WTC11 (cell line): ENCODE data around the gene SMARCAD1. TPM values are rescaled to one million over a fixed set of nuclear protein-coding genes. Genes with fewer than 3 reads are reported as not detected.

Experiments
- ATAC-seq: fragments of 200-7000 bp; cut with Tn5 transposase; 2 replicates; pipeline ENCODE4 v1.10.0; 2021; ENCODE audit warnings: mild to moderate bottlenecking, moderate library complexity
- CTCF ChIA-PET: fragments of 300-600 bp; sonication (Branson Sonifier 250); formaldehyde crosslinking; loops from one replicate; lab custom pipeline; 2021; ENCODE audit warnings: antibody characterized with exemption; lab: Charles Lee
- POLR2A ChIA-PET: fragments of 350-600 bp; sonication (Branson Sonifier 250); formaldehyde crosslinking; loops from one replicate; lab custom pipeline; 2021; ENCODE audit warnings: antibody characterized with exemption; lab: Charles Lee
- DNase-seq: peaks from one replicate; pipeline ENCODE4 v3.0.0; 2021; ENCODE audit warnings: low spot score
- H3K27ac Mint-ChIP-seq: 2 replicates; pipeline ENCODE4 v1.8.0; 2021; ENCODE audit warnings: mixed read lengths
- H3K27me3 Mint-ChIP-seq: 2 replicates; pipeline ENCODE4 v1.8.0; 2021; ENCODE audit warnings: low read depth, mild to moderate bottlenecking, moderate library complexity, mixed read lengths
- H3K36me3 Mint-ChIP-seq: 2 replicates; pipeline ENCODE4 v1.8.0; 2021; ENCODE audit warnings: mixed read lengths
- H3K4me1 Mint-ChIP-seq: 2 replicates; pipeline ENCODE4 v1.8.0; 2022; ENCODE audit warnings: mixed read lengths
- H3K4me3 Mint-ChIP-seq: 2 replicates; pipeline ENCODE4 v1.8.0; 2021; ENCODE audit warnings: mild to moderate bottlenecking, moderate library complexity, mixed read lengths
- H3K9me3 Mint-ChIP-seq: 2 replicates; pipeline ENCODE4 v1.8.0; 2021; ENCODE audit warnings: mixed read lengths
- ATF1 ChIP-seq: sonication (generic); formaldehyde crosslinking; IDR thresholded peaks from 2 replicates; pipeline ENCODE4 v1.8.1; 2023; ENCODE audit warnings: mild to moderate bottlenecking, moderate library complexity, missing genetic modification reagents
- CREB1 ChIP-seq: sonication (generic); formaldehyde crosslinking; IDR thresholded peaks from 2 replicates; pipeline ENCODE4 v1.8.0; 2023; ENCODE audit warnings: mild to moderate bottlenecking, missing genetic modification reagents
- ETV6 ChIP-seq: sonication (generic); formaldehyde crosslinking; IDR thresholded peaks from 2 replicates; pipeline ENCODE4 v1.8.1; 2022; ENCODE audit warnings: mild to moderate bottlenecking, missing genetic modification reagents
- HMGA2 ChIP-seq: fragments of 250-450 bp; sonication (Bioruptor Pico); IDR thresholded peaks from 2 replicates; pipeline ENCODE4 v1.4.0; 2021; ENCODE audit warnings: mild to moderate bottlenecking, moderate library complexity
- NFATC4 ChIP-seq: fragments of 250-450 bp; sonication (Bioruptor Pico); IDR thresholded peaks from 2 replicates; pipeline ENCODE4 v1.9.0; 2021; ENCODE audit warnings: mild to moderate bottlenecking
- NFE2L1 ChIP-seq: sonication (generic); formaldehyde crosslinking; IDR thresholded peaks from 2 replicates; pipeline ENCODE4 v1.8.1; 2023; ENCODE audit warnings: missing genetic modification reagents
- RELA ChIP-seq: sonication (generic); formaldehyde crosslinking; IDR thresholded peaks from 2 replicates; pipeline ENCODE4 v1.8.1; 2022; ENCODE audit warnings: missing genetic modification reagents, mild to moderate bottlenecking, borderline replicate concordance
- RORB ChIP-seq: fragments of 250-450 bp; sonication (Bioruptor Pico); IDR thresholded peaks from 2 replicates; pipeline ENCODE4 v1.9.0; 2021; ENCODE audit warnings: mild to moderate bottlenecking
- SMAD3 ChIP-seq: sonication (generic); formaldehyde crosslinking; IDR thresholded peaks from 2 replicates; pipeline ENCODE4 v1.8.0; 2022; ENCODE audit warnings: missing genetic modification reagents, mild to moderate bottlenecking, borderline replicate concordance
- SP1 ChIP-seq: sonication (generic); formaldehyde crosslinking; conservative IDR thresholded peaks from 2 replicates; pipeline ENCODE4 v1.8.1; 2022; ENCODE audit warnings: missing genetic modification reagents
- TCF7 ChIP-seq: sonication (generic); formaldehyde crosslinking; IDR thresholded peaks from 2 replicates; pipeline ENCODE4 v1.8.0; 2022; ENCODE audit warnings: mild to moderate bottlenecking, low read depth, missing genetic modification reagents, moderate library complexity
- TEAD4 ChIP-seq: sonication (generic); formaldehyde crosslinking; IDR thresholded peaks from 2 replicates; pipeline ENCODE4 v1.8.0; 2022; ENCODE audit warnings: mild to moderate bottlenecking, missing genetic modification reagents
- ZNF416 ChIP-seq: fragments of 250-450 bp; sonication (Bioruptor Pico); IDR thresholded peaks from 2 replicates; pipeline ENCODE4 v1.9.0; 2021; ENCODE audit warnings: mild to moderate bottlenecking, inconsistent platforms
- ZNF423 ChIP-seq: fragments of 250-450 bp; sonication (Bioruptor Pico); IDR thresholded peaks from 2 replicates; pipeline ENCODE4 v2.1.2; 2022; ENCODE audit warnings: mild to moderate bottlenecking, moderate library complexity
- total RNA-seq: library from RNA; stranded (reverse); gene quantifications from 3 replicates; pipeline ENCODE4 v1.2.3, GENCODE V29; 2021
- TF ChIP-seq, protein P1 (sequence below): sonication (generic); formaldehyde crosslinking; IDR thresholded peaks from 2 replicates; pipeline ENCODE4 v1.8.1; 2022; ENCODE audit warnings: low read depth, missing genetic modification reagents, borderline replicate concordance
- TF ChIP-seq, protein P2 (sequence below): sonication (generic); formaldehyde crosslinking; IDR thresholded peaks from 2 replicates; pipeline ENCODE4 v1.8.1; 2022; ENCODE audit warnings: missing genetic modification reagents, borderline replicate concordance
- TF ChIP-seq, protein P3 (sequence below): sonication (generic); formaldehyde crosslinking; IDR thresholded peaks from 2 replicates; pipeline ENCODE4 v1.8.1; 2023; ENCODE audit warnings: mild to moderate bottlenecking, missing genetic modification reagents, moderate library complexity
- TF ChIP-seq, protein P4 (sequence below): sonication (generic); formaldehyde crosslinking; conservative IDR thresholded peaks from 2 replicates; pipeline ENCODE4 v1.8.1; 2023; ENCODE audit warnings: mild to moderate bottlenecking, low read depth, missing genetic modification reagents, moderate library complexity
- TF ChIP-seq, protein P5 (sequence below): fragments of 250-450 bp; sonication (Bioruptor Pico); IDR thresholded peaks from 2 replicates; pipeline ENCODE4 v1.9.0; 2021; ENCODE audit warnings: mild to moderate bottlenecking
- TF ChIP-seq, protein P6 (sequence below): fragments of 250-450 bp; sonication (Bioruptor Pico); IDR thresholded peaks from 2 replicates; pipeline ENCODE4 v1.9.0; 2021; ENCODE audit warnings: mild to moderate bottlenecking

SMARCAD1 gene
- total RNA-seq, 1 experiment from 2014 or later = 48.9 TPM

DNA sequence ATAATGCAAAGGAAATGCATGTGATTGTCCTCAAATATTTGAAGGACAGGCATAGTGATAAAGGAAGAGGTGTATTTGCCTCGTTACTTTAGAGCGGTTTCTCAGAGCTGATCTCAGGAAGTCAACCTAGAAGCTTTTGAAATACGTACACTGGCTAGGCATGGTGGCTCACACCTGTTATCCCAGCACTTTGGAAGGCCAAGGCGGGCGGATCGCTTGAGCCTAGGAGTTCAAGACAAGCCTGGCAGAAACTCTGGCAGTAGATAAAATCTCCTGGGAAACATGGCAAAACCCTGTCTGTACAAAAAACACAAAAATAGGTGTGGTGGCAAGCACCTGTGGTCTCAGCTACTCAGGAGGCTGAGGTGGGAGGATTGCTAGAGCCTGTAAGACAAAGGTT lies 24.9 kb downstream of the SMARCAD1 start:
- Mint-ChIP-seq H3K27me3 (no peaks in the 10 kb centered on the region), H3K9me3 (no peaks in the 10 kb centered on the region), H3K4me1 (no peaks in the 10 kb centered on the region), H3K4me3 (no peak overlapping the region), H3K36me3 (peaks cover 38% of the 10 kb centered on the region)
- POLR2A ChIA-PET = no interaction called here
- no peak for TF ChIP-seq NFE2L1 (CRISPR knock-in tag)
- TF ChIP-seq RELA (CRISPR knock-in tag) = no peak
- TF ChIP-seq, all 79 proteins: peak for 0
- no peak overlapping the region for H3K27ac Mint-ChIP-seq
- DNase-seq (no peak), ATAC-seq (no peak)
- CTCF ChIA-PET = no interaction called here

DNA sequence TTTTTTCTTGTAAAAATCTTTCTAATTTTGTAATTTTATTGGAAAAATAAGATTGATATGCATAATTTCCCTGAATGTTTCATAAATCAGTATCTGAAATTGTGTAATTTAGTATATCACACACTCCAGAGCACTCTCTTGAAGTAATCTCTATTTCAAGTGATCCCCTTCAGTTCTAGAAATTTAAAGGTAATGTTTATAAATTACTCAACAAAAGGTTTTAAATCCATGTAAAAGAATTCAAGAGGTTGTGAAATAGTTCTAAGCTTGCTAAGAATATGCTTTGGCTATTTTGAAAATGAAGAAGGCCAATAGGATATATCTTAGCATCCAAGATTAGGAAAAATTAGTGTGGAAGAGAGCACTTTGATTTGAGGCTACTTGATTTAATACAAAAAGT lies 28.2 kb downstream of the SMARCAD1 start:
- ATAC-seq = no peak
- POLR2A ChIA-PET = no interaction called here
- TF ChIP-seq SP1 (CRISPR knock-in tag) (no peak), ZNF416 (CRISPR knock-in tag) (no peak), ATF1 (CRISPR knock-in tag) (no peak), SMAD3 (CRISPR knock-in tag) (no peak), HMGA2 (CRISPR knock-in tag) (no peak), ZNF423 (CRISPR knock-in tag) (no peak), RORB (CRISPR knock-in tag) (no peak), RELA (CRISPR knock-in tag) (no peak), ETV6 (CRISPR knock-in tag) (no peak), TEAD4 (CRISPR knock-in tag) (no peak), CREB1 (CRISPR knock-in tag) (no peak), TCF7 (no peak), NFATC4 (CRISPR knock-in tag) (no peak)
- TF ChIP-seq, protein P1, sequence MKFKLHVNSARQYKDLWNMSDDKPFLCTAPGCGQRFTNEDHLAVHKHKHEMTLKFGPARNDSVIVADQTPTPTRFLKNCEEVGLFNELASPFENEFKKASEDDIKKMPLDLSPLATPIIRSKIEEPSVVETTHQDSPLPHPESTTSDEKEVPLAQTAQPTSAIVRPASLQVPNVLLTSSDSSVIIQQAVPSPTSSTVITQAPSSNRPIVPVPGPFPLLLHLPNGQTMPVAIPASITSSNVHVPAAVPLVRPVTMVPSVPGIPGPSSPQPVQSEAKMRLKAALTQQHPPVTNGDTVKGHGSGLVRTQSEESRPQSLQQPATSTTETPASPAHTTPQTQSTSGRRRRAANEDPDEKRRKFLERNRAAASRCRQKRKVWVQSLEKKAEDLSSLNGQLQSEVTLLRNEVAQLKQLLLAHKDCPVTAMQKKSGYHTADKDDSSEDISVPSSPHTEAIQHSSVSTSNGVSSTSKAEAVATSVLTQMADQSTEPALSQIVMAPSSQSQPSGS (CRISPR knock-in tag) = no peak
- TF ChIP-seq, protein P2, sequence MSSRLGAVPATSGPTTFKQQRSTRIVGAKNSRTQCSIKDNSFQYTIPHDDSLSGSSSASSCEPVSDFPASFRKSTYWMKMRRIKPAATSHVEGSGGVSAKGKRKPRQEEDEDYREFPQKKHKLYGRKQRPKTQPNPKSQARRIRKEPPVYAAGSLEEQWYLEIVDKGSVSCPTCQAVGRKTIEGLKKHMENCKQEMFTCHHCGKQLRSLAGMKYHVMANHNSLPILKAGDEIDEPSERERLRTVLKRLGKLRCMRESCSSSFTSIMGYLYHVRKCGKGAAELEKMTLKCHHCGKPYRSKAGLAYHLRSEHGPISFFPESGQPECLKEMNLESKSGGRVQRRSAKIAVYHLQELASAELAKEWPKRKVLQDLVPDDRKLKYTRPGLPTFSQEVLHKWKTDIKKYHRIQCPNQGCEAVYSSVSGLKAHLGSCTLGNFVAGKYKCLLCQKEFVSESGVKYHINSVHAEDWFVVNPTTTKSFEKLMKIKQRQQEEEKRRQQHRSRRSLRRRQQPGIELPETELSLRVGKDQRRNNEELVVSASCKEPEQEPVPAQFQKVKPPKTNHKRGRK = no peak
- TF ChIP-seq, protein P3, sequence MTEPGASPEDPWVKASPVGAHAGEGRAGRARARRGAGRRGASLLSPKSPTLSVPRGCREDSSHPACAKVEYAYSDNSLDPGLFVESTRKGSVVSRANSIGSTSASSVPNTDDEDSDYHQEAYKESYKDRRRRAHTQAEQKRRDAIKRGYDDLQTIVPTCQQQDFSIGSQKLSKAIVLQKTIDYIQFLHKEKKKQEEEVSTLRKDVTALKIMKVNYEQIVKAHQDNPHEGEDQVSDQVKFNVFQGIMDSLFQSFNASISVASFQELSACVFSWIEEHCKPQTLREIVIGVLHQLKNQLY (CRISPR knock-in tag) = no peak
- TF ChIP-seq, protein P4, sequence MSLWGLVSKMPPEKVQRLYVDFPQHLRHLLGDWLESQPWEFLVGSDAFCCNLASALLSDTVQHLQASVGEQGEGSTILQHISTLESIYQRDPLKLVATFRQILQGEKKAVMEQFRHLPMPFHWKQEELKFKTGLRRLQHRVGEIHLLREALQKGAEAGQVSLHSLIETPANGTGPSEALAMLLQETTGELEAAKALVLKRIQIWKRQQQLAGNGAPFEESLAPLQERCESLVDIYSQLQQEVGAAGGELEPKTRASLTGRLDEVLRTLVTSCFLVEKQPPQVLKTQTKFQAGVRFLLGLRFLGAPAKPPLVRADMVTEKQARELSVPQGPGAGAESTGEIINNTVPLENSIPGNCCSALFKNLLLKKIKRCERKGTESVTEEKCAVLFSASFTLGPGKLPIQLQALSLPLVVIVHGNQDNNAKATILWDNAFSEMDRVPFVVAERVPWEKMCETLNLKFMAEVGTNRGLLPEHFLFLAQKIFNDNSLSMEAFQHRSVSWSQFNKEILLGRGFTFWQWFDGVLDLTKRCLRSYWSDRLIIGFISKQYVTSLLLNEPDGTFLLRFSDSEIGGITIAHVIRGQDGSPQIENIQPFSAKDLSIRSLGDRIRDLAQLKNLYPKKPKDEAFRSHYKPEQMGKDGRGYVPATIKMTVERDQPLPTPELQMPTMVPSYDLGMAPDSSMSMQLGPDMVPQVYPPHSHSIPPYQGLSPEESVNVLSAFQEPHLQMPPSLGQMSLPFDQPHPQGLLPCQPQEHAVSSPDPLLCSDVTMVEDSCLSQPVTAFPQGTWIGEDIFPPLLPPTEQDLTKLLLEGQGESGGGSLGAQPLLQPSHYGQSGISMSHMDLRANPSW (CRISPR knock-in tag) = no peak
- TF ChIP-seq, protein P5, sequence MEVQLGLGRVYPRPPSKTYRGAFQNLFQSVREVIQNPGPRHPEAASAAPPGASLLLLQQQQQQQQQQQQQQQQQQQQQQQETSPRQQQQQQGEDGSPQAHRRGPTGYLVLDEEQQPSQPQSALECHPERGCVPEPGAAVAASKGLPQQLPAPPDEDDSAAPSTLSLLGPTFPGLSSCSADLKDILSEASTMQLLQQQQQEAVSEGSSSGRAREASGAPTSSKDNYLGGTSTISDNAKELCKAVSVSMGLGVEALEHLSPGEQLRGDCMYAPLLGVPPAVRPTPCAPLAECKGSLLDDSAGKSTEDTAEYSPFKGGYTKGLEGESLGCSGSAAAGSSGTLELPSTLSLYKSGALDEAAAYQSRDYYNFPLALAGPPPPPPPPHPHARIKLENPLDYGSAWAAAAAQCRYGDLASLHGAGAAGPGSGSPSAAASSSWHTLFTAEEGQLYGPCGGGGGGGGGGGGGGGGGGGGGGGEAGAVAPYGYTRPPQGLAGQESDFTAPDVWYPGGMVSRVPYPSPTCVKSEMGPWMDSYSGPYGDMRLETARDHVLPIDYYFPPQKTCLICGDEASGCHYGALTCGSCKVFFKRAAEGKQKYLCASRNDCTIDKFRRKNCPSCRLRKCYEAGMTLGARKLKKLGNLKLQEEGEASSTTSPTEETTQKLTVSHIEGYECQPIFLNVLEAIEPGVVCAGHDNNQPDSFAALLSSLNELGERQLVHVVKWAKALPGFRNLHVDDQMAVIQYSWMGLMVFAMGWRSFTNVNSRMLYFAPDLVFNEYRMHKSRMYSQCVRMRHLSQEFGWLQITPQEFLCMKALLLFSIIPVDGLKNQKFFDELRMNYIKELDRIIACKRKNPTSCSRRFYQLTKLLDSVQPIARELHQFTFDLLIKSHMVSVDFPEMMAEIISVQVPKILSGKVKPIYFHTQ (CRISPR knock-in tag) = no peak
- TF ChIP-seq, protein P6, sequence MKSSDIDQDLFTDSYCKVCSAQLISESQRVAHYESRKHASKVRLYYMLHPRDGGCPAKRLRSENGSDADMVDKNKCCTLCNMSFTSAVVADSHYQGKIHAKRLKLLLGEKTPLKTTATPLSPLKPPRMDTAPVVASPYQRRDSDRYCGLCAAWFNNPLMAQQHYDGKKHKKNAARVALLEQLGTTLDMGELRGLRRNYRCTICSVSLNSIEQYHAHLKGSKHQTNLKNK (CRISPR knock-in tag) = no peak
- no peaks in the 10 kb centered on the region for H3K27me3 Mint-ChIP-seq
- H3K9me3 Mint-ChIP-seq = no peaks in the 10 kb centered on the region
- no peak overlapping the region for H3K4me3 Mint-ChIP-seq
- H3K27ac Mint-ChIP-seq = no peak overlapping the region
- no peak for DNase-seq
- CTCF ChIA-PET = no interaction called here
- H3K36me3 Mint-ChIP-seq = peaks cover 49% of the 10 kb centered on the region
- H3K4me1 Mint-ChIP-seq = no peaks in the 10 kb centered on the region
